ENCODE data around the gene FAF2. TPM values are rescaled to one million over a fixed set of nuclear protein-coding genes. Genes with fewer than 3 reads are reported as not detected.

Gene FAF2
- total RNA-seq: 10 to 100 TPM; 33.1 to 36.1 (median 33.4) TPM
- long read RNA-seq, donor 1, full-length matches to known transcripts: 5 of 15 reads
- long read RNA-seq, donor 1, partial matches to known transcripts: 3 of 15 reads
- long read RNA-seq, donor 1, other reads (novel, unspliced or antisense): 7 of 15 reads
- long read RNA-seq, donor 2, full-length matches to known transcripts: 7 of 17 reads
- long read RNA-seq, donor 2, partial matches to known transcripts: 4 of 17 reads
- long read RNA-seq, donor 2, other reads (novel, unspliced or antisense): 6 of 17 reads

- DNase-seq (peak; percentile 98 to 100 (median 99)), ATAC-seq (peak; percentile 96)
- no peaks in the 10 kb centered on the region for H3K9me3 ChIP-seq
- intact Hi-C loops (cut with DNase I, micrococcal nuclease): no loop called here
- no peaks in the 10 kb centered on the region for H3K36me3 ChIP-seq (ENCODE audit: low read depth)
- TF ChIP-seq CTCF (IDR thresholded peaks at IDR 0.05): peak; percentile 98
- peak within 1 kb of the TSS; percentile 78 for H3K4me3 ChIP-seq
- H3K4me1 ChIP-seq (ENCODE audit: low read depth): peaks cover 16% of the 10 kb centered on the region
These were observed at the start of gene FAF2 for GRCh38 chr5:176447978-176448608. FAF2 (plus strand) TSS chr5:176448385; CDS start chr5:176448408, 23 bp downstream.

GRCh38 chr5:176400382-176401156 is 47.6 kb upstream of the FAF2 start:
- intact Hi-C loops (cut with DNase I, micrococcal nuclease): no loop called here
- TF ChIP-seq CTCF (IDR thresholded peaks at IDR 0.05): no peak
- H3K4me3 ChIP-seq: no peak overlapping the region
- ATAC-seq: peak; percentile 75
- DNase-seq: peak; percentile 88 to 90 (median 89)
- H3K36me3 ChIP-seq (ENCODE audit: low read depth): no peaks in the 10 kb centered on the region
- H3K9me3 ChIP-seq: no peaks in the 10 kb centered on the region
- peaks cover 40% of the 10 kb centered on the region for H3K4me1 ChIP-seq (ENCODE audit: low read depth)

GRCh38 chr5:176401281-176402205 is 46.6 kb upstream of the FAF2 start:
- DNase-seq (no peak), ATAC-seq (no peak)
- Histone ChIP-seq H3K4me1 (ENCODE audit: low read depth) (peaks cover 44% of the 10 kb centered on the region), H3K36me3 (ENCODE audit: low read depth) (no peaks in the 10 kb centered on the region), H3K4me3 (no peak overlapping the region), H3K9me3 (no peaks in the 10 kb centered on the region)
- no peak for TF ChIP-seq CTCF (IDR thresholded peaks at IDR 0.05)
- intact Hi-C loops (cut with DNase I, micrococcal nuclease): no loop called here

GRCh38 chr5:176405656-176406435 is 42.3 kb upstream of the FAF2 start:
- DNase-seq: peak; percentile 60 to 65 (median 65)
- TF ChIP-seq CTCF (IDR thresholded peaks at IDR 0.05): peak; percentile 29
- Histone ChIP-seq H3K9me3 (no peaks in the 10 kb centered on the region), H3K4me1 (ENCODE audit: low read depth) (peaks cover 49% of the 10 kb centered on the region), H3K4me3 (no peak overlapping the region), H3K36me3 (ENCODE audit: low read depth) (no peaks in the 10 kb centered on the region)
- intact Hi-C loops (cut with DNase I, micrococcal nuclease): no loop called here
- ATAC-seq: peak; percentile 67
